ENCODE measurements around the gene TTC21A. TPM values are rescaled to one million over a fixed set of nuclear protein-coding genes. Genes with fewer than 3 reads are reported as not detected.

Gene TTC21A
- total RNA-seq, 1 donor from 2014 or later = 7.8 TPM

- DNase-seq = no peak
- TF ChIP-seq, protein P1, sequence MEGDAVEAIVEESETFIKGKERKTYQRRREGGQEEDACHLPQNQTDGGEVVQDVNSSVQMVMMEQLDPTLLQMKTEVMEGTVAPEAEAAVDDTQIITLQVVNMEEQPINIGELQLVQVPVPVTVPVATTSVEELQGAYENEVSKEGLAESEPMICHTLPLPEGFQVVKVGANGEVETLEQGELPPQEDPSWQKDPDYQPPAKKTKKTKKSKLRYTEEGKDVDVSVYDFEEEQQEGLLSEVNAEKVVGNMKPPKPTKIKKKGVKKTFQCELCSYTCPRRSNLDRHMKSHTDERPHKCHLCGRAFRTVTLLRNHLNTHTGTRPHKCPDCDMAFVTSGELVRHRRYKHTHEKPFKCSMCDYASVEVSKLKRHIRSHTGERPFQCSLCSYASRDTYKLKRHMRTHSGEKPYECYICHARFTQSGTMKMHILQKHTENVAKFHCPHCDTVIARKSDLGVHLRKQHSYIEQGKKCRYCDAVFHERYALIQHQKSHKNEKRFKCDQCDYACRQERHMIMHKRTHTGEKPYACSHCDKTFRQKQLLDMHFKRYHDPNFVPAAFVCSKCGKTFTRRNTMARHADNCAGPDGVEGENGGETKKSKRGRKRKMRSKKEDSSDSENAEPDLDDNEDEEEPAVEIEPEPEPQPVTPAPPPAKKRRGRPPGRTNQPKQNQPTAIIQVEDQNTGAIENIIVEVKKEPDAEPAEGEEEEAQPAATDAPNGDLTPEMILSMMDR (IDR thresholded peaks at IDR 0.05; ENCODE audit: partially characterized antibody, unreplicated experiment) = no peak
- H3K27me3 Mint-ChIP-seq (ENCODE audit: unreplicated experiment) = peaks cover 4% of the 10 kb centered on the region
- no peaks in the 10 kb centered on the region for H3K36me3 Mint-ChIP-seq (ENCODE audit: unreplicated experiment)
- no peak overlapping the region for H3K4me3 Mint-ChIP-seq (ENCODE audit: unreplicated experiment)
- H3K4me1 Mint-ChIP-seq (ENCODE audit: low read depth, unreplicated experiment) = peaks cover 10% of the 10 kb centered on the region
- H3K9me3 Mint-ChIP-seq (ENCODE audit: unreplicated experiment) = peaks cover 3% of the 10 kb centered on the region
- no peak overlapping the region for H3K27ac Mint-ChIP-seq (ENCODE audit: unreplicated experiment)
Observed at GRCh38 chr3:39171860-39172259, 64.4 kb downstream of the TTC21A start.

GRCh38 chr3:39173318-39174125, 66.0 kb downstream of the TTC21A start:
- Mint-ChIP-seq H3K27me3 (ENCODE audit: unreplicated experiment) (peaks cover 6% of the 10 kb centered on the region), H3K36me3 (ENCODE audit: unreplicated experiment) (no peaks in the 10 kb centered on the region), H3K4me1 (ENCODE audit: low read depth, unreplicated experiment) (peaks cover 15% of the 10 kb centered on the region), H3K27ac (ENCODE audit: unreplicated experiment) (no peak overlapping the region), H3K9me3 (ENCODE audit: unreplicated experiment) (peaks cover 6% of the 10 kb centered on the region), H3K4me3 (ENCODE audit: unreplicated experiment) (no peak overlapping the region)
- TF ChIP-seq, protein P1 (IDR thresholded peaks at IDR 0.05; ENCODE audit: partially characterized antibody, unreplicated experiment) = no peak
- no peak for DNase-seq

- no peak for DNase-seq
- H3K4me1 Mint-ChIP-seq (ENCODE audit: low read depth, unreplicated experiment) = peaks cover 32% of the 10 kb centered on the region
- peak overlapping the region; percentile 5 for H3K4me3 Mint-ChIP-seq (ENCODE audit: unreplicated experiment)
Observed at GRCh38 chr3:39176025-39176714, 68.7 kb downstream of the TTC21A start.

GRCh38 chr3:39177708-39178332, 70.3 kb downstream of the TTC21A start:
- peak; percentile 61 for DNase-seq
- TF ChIP-seq, protein P1 (IDR thresholded peaks at IDR 0.05; ENCODE audit: partially characterized antibody, unreplicated experiment) = no peak
- Mint-ChIP-seq H3K27me3 (ENCODE audit: unreplicated experiment) (peaks cover 18% of the 10 kb centered on the region), H3K36me3 (ENCODE audit: unreplicated experiment) (no peaks in the 10 kb centered on the region), H3K9me3 (ENCODE audit: unreplicated experiment) (peaks cover 16% of the 10 kb centered on the region), H3K4me1 (ENCODE audit: low read depth, unreplicated experiment) (peaks cover 41% of the 10 kb centered on the region), H3K27ac (ENCODE audit: unreplicated experiment) (peak overlapping the region; percentile 86), H3K4me3 (ENCODE audit: unreplicated experiment) (peak overlapping the region; percentile 85)

More at GRCh38 chr3:39176025-39176714, 68.7 kb downstream of the TTC21A start:
- Mint-ChIP-seq H3K27ac (ENCODE audit: unreplicated experiment) (peak overlapping the region; percentile 7), H3K36me3 (ENCODE audit: unreplicated experiment) (no peaks in the 10 kb centered on the region), H3K9me3 (ENCODE audit: unreplicated experiment) (peaks cover 12% of the 10 kb centered on the region), H3K27me3 (ENCODE audit: unreplicated experiment) (peaks cover 14% of the 10 kb centered on the region)
- TF ChIP-seq, protein P1 (IDR thresholded peaks at IDR 0.05; ENCODE audit: partially characterized antibody, unreplicated experiment) = no peak
